Keratinocyte (primary cell): Measurements from ENCODE around the gene GUK1. TPM values are rescaled to one million over a fixed set of nuclear protein-coding genes. Genes with fewer than 3 reads are reported as not detected.

Source experiments
- DNase-seq: peaks from one replicate; pipeline ENCODE4 v3.0.0-alpha.2; 2011; ENCODE audit warnings: low read depth, missing footprints, low spot score
- FAIRE-seq: peaks from 2 replicates; lab custom pipeline; 2011; peaks lifted over from hg19 to GRCh38; lab: Jason Lieb, UNC
- H2AFZ ChIP-seq: 2 replicates; pipeline ENCODE4 v1.6.0; 2012; ENCODE audit warnings: low read length, control low read depth, inconsistent platforms; ENCODE audit not compliant: control insufficient read depth
- H3K27ac ChIP-seq: 2 replicates; pipeline ENCODE4 v1.5.1; 2011; ENCODE audit warnings: low read length; ENCODE audit not compliant: control insufficient read depth, insufficient read depth
- H3K27me3 ChIP-seq: 3 replicates; pipeline ENCODE4 v1.6.0; 2011; ENCODE audit warnings: low read length; ENCODE audit not compliant: control insufficient read depth, insufficient read depth; ENCODE audit errors: extremely low read depth
- H3K36me3 ChIP-seq, 2 experiments: 2 replicates in 1 of 2; 3 replicates in 1 of 2; pipeline ENCODE4 v1.5.1; 2011; ENCODE audit warnings: low read length in 2 of 2, mild to moderate bottlenecking in 1 of 2; ENCODE audit not compliant: control insufficient read depth in 2 of 2, insufficient read depth in 2 of 2; ENCODE audit errors: extremely low read depth in 1 of 2
- H3K4me1 ChIP-seq: 3 replicates; pipeline ENCODE4 v1.5.1; 2011; ENCODE audit warnings: low read length; ENCODE audit not compliant: control insufficient read depth, insufficient read depth; ENCODE audit errors: extremely low read depth
- H3K4me2 ChIP-seq: 3 replicates; pipeline ENCODE4 v1.6.0; 2011; ENCODE audit warnings: low read depth, low read length; ENCODE audit not compliant: control insufficient read depth, insufficient read depth; ENCODE audit errors: extremely low read depth
- H3K4me3 ChIP-seq, 3 experiments: fragments of 200-600 bp in 1 of 3; sonication (generic) in 1 of 3; 2 replicates in 2 of 3; 3 replicates in 1 of 3; pipeline ENCODE4 v1.5.1; 2011 to 2016; ENCODE audit warnings: low read length in 3 of 3, mild to moderate bottlenecking in 3 of 3, control low read depth in 2 of 3, inconsistent platforms in 1 of 3, low read depth in 1 of 3, mixed read lengths in 1 of 3, mixed run types in 1 of 3, moderate library complexity in 1 of 3; ENCODE audit not compliant: control insufficient read depth in 2 of 3, insufficient read depth in 2 of 3; ENCODE audit errors: extremely low read depth in 1 of 3
- H3K79me2 ChIP-seq: 2 replicates; pipeline ENCODE4 v1.6.0; 2012; ENCODE audit warnings: low read length; ENCODE audit not compliant: control insufficient read depth, insufficient read depth
- H3K9ac ChIP-seq: 3 replicates; pipeline ENCODE4 v1.6.0; 2011; ENCODE audit warnings: low read length; ENCODE audit not compliant: control insufficient read depth, insufficient read depth; ENCODE audit errors: extremely low read depth
- H3K9me1 ChIP-seq: 3 replicates; pipeline ENCODE4 v1.6.0; 2011; ENCODE audit warnings: low read length; ENCODE audit not compliant: control insufficient read depth, insufficient read depth; ENCODE audit errors: extremely low read depth
- H3K9me3 ChIP-seq: 2 replicates; pipeline ENCODE4 v1.5.1; 2012; ENCODE audit warnings: low read depth, low read length; ENCODE audit not compliant: control insufficient read depth
- H4K20me1 ChIP-seq: 3 replicates; pipeline ENCODE4 v1.6.0; 2011; ENCODE audit warnings: low read length; ENCODE audit not compliant: control insufficient read depth, insufficient read depth; ENCODE audit errors: extremely low read depth
- EZH2 ChIP-seq: IDR thresholded peaks from one replicate; pipeline ENCODE4 v1.6.1; 2012; ENCODE audit warnings: inconsistent platforms, mild to moderate bottlenecking, low read length, moderate library complexity
- dilution Hi-C: fragments of 300-500 bp; cut with MboI; formaldehyde crosslinking; loops from one replicate; pipeline ENCODE4 v1.7.0; 2020; ENCODE audit warnings: low sequenced_read_pairs; ENCODE audit not compliant: extremely low pct_ligation_motif_present
- polyA plus RNA-seq, 5 experiments: library from polyadenylated mRNA; depleted of rRNA in 3 of 5; stranded (reverse) in 3 of 5; stranded (forward) in 1 of 5; unstranded in 1 of 5; fragments of >200 nt; gene quantifications; 1 replicate in 1 of 5; 2 replicates in 3 of 5; 3 replicates in 1 of 5; pipeline versions ENCODE4 v1.2.1 to v1.2.3, GENCODE V29; 2011 to 2012; ENCODE audit warnings: missing spikeins in 2 of 5, low read depth in 1 of 5, low replicate concordance in 1 of 5
- TF ChIP-seq, protein P1 (sequence below), 3 experiments: IDR thresholded peaks in 1 of 3; conservative IDR thresholded peaks in 1 of 3; optimal IDR thresholded peaks in 1 of 3; 2 replicates in 2 of 3; 3 replicates in 1 of 3; pipeline versions ENCODE3 to v1.5.1; 2011; ENCODE audit warnings: low read length in 3 of 3, mild to moderate bottlenecking in 3 of 3, moderate library complexity in 2 of 3, control low read depth in 1 of 3, inconsistent platforms in 1 of 3; ENCODE audit not compliant: insufficient read depth in 2 of 3; ENCODE audit errors: extremely low read depth in 1 of 3

GUK1 gene
- polyA plus RNA-seq, 1 donor (not counting 4 experiments of a cell fraction or from before 2014, with no cell fraction given), result 450 TPM

DNA sequence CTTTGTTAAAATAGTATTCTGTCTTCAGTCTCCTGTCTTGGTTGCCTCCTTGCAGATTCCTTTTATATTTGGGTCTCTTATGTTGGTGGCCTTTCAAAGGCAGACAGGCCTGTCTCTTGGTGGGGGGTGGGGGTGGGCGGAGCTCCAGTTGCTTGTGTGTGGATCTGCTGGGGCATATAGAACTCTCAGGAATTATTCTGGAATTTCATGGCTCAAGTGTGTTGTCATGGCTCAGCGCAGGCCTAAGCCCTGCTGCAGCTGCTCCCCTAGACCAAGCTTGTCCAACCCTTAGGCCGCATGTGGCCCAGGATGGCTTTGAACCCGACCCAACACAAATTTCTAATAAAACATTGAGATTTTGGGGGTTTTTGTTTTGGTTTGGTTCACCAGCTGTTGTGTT, 44.9 kb upstream of the GUK1 start:
- H3K27ac ChIP-seq, result no peak overlapping the region
- H3K9me1 ChIP-seq, result peaks cover 8% of the 10 kb centered on the region
- H3K79me2 ChIP-seq, result peaks cover 98% of the 10 kb centered on the region
- peaks cover 27 to 52% of the 10 kb centered on the region in 2 experiments for H3K36me3 ChIP-seq
- TF ChIP-seq, protein P1, sequence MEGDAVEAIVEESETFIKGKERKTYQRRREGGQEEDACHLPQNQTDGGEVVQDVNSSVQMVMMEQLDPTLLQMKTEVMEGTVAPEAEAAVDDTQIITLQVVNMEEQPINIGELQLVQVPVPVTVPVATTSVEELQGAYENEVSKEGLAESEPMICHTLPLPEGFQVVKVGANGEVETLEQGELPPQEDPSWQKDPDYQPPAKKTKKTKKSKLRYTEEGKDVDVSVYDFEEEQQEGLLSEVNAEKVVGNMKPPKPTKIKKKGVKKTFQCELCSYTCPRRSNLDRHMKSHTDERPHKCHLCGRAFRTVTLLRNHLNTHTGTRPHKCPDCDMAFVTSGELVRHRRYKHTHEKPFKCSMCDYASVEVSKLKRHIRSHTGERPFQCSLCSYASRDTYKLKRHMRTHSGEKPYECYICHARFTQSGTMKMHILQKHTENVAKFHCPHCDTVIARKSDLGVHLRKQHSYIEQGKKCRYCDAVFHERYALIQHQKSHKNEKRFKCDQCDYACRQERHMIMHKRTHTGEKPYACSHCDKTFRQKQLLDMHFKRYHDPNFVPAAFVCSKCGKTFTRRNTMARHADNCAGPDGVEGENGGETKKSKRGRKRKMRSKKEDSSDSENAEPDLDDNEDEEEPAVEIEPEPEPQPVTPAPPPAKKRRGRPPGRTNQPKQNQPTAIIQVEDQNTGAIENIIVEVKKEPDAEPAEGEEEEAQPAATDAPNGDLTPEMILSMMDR (optimal IDR thresholded peaks at IDR 0.05 in 1 of 3, IDR thresholded peaks at IDR 0.05 in 1 of 3, conservative IDR thresholded peaks at IDR 0.05 in 1 of 3; ENCODE audit: extremely low read depth in 1 of 3, insufficient read depth in 2 of 3, low read length in 3 of 3), result no peak
- no peak for TF ChIP-seq EZH2
- H3K9ac ChIP-seq, result no peak overlapping the region
- dilution Hi-C loops, result no loop called here
- H3K9me3 ChIP-seq, result peaks cover 5% of the 10 kb centered on the region
- no peak for DNase-seq
- peaks cover 90% of the 10 kb centered on the region for H4K20me1 ChIP-seq
- peaks cover 25% of the 10 kb centered on the region for H3K4me1 ChIP-seq
- H2AFZ ChIP-seq, result no peak overlapping the region
- no peak overlapping the region for H3K4me3 ChIP-seq
- no peaks in the 10 kb centered on the region for H3K27me3 ChIP-seq
- H3K4me2 ChIP-seq, result no peak overlapping the region
- FAIRE-seq, result no peak

DNA sequence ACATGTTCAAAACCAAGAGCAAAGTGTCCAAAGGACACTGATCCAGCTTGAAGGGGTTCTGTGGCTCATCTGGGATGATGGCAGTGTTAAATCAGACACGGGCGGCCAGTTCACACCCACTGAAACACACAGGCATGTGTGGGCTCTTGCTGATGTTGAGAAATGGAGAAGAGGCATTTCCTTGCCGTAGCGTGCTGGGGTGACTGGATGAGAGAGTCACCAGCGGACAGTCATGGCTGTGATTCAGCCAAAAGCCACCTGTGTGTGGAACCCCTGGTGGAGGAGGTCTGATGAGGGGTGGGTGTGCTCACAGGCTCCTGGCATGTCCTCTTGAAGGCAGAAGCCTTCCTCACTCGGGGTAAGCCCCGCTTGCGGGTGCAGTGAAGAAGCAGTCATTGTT, 44.1 kb upstream of the GUK1 start:
- TF ChIP-seq, protein P1 (optimal IDR thresholded peaks at IDR 0.05 in 1 of 3, IDR thresholded peaks at IDR 0.05 in 1 of 3, conservative IDR thresholded peaks at IDR 0.05 in 1 of 3; ENCODE audit: extremely low read depth in 1 of 3, insufficient read depth in 2 of 3, low read length in 3 of 3), result no peak
- no peak for TF ChIP-seq EZH2
- H3K9me3 ChIP-seq, result peaks cover 5% of the 10 kb centered on the region
- dilution Hi-C loops, result no loop called here
- no peak overlapping the region for H3K4me3 ChIP-seq
- H3K9me1 ChIP-seq, result peaks cover 5% of the 10 kb centered on the region
- DNase-seq, result no peak
- no peak for FAIRE-seq
- H3K36me3 ChIP-seq, result peaks cover 31 to 49% of the 10 kb centered on the region in 2 experiments
- H4K20me1 ChIP-seq, result peaks cover 83% of the 10 kb centered on the region
- H3K4me2 ChIP-seq, result no peak overlapping the region
- H3K27me3 ChIP-seq, result no peaks in the 10 kb centered on the region
- H3K79me2 ChIP-seq, result peaks cover 93% of the 10 kb centered on the region
- H2AFZ ChIP-seq, result no peak overlapping the region
- H3K4me1 ChIP-seq, result peaks cover 17% of the 10 kb centered on the region
- no peak overlapping the region for H3K9ac ChIP-seq
- no peak overlapping the region for H3K27ac ChIP-seq
